NOMO-1 (cell line): ENCODE data around the gene NYNRIN.

Experiments used
- DNase-seq, 2 experiments: peaks; one replicate each; lab custom pipeline; 2025; ENCODE audit not compliant: unreplicated experiment in 2 of 2; lab: John Stamatoyannopoulos, UW

The NYNRIN gene

GRCh38 chr14:24390701-24391468, 7.9 kb upstream of the NYNRIN start:
- peak; percentile 13 to 27 for DNase-seq

DNA sequence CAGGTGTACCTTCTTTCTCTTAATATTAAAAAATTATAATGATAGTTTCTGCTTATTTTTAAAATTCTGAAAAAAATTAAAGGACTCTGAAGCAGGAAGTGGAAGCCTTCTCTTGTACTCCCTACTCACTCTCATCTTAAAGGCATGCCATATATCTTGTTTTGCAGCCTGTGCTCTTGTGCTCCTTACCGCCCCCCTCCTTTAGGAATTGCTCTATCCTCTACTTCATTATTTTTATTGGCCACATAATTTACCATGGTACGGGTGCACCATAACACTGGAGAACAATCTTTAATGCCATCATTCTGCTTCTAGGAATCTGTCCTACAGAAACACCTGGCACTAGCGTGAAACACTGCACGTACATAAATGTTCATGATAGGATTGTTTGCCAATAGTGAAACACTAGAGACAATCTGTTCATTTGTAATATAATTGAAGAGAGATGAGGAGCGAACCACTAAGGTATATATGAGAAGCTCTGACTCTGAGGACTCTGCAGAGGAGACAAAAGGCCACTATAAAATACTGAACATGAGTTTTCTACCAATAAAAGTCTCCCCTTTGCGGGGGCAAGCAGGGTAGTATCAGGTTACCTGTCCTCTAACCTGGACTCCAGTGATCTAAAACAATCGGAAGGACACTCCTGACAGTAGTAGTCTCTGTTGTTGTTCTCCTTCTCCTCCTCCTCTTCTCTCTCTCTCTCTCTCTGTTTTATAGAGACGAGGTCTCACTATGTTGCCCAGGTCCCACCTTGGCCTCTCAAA, 6.3 kb upstream of the NYNRIN start:
- no peak for DNase-seq

DNA sequence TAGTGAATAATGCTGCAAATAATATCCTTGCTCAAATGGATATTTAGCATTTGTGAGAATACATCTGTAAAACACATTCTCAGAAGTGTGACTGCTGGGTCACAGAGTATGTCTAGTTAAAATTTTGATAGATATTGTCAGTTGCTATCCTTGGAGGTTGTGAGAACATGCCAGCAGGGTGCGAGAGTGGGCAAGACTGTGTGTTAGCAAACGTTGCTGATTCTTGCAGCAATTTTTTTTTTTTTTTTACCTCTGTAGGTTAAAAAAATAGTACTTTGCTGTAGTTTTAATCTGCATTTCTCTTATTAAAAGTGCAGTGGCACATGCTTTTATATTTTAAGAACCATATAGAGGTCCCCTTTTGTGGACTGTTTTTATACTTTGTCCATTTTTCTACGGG, 4.5 kb upstream of the NYNRIN start:
- DNase-seq, result no peak

DNA sequence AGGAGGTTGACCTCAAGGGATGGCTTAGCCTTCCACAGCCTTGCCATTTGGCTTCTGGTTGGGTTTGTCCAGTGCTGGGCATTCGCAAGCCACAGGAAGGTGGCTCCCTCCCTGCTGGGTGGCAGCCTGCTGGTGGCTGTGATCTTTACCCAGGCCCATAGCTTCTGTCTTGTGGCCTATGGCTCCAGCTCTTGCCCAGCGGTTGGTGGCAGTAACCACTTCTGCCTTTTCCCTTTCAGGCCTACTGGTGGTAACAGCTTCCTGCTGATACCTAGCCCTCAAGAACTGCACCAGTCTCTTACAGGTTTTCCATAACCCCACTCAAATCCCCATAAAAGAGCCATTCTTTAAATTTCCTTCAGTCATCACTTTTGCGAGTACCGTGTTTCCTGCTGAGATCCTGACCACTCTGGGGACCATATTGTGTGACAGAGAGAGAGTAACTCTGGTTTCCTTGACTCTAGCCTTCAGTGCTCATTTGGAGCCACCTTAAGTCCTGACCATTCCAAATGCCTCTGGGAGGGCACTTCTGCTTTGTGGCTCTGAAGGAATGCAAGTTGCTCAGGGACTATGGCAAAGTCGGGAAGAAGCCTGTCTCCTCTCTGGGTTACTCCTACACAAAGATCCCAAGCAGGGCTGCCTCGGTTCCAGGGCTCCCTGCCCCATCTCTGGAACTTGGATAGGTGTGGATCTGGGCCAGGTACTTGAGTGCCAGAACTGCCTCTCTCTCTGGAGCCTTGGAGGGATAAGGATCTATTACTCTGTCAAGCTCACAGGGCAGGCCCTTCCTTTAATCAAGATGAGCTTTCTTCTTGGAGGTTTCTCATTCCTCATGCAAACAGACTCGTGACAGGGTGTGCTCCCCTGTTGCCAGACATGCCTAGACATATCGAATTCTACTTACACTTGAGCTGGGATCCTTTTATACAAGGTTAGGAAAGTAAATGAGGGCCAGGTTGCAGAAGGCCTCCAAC, 2.9 kb upstream of the NYNRIN start:
- peak; percentile 20 to 64 for DNase-seq

- DNase-seq, result no peak
These were observed 1.0 kb upstream of the NYNRIN start for GRCh38 chr14:24397639-24398292.

DNA sequence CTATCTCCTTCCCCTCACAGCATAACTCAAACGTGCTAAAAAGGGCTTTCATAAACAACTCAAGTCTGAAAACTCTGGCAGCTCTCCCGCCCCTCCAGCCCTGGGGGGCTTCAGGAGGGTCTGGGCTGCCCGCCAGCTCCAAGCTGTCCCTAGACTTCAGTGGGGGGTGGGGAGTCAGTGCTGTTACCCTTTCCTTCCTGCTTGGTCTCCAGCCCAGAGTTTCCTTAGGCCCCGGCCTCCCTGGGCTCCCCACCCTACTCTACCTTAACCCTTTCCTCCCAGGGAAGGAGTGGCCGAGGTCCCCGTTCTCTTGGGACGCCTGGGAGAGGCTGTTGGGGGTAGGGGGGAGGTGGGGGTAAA, 530 bp upstream of the NYNRIN start:
- DNase-seq, result no peak

DNA sequence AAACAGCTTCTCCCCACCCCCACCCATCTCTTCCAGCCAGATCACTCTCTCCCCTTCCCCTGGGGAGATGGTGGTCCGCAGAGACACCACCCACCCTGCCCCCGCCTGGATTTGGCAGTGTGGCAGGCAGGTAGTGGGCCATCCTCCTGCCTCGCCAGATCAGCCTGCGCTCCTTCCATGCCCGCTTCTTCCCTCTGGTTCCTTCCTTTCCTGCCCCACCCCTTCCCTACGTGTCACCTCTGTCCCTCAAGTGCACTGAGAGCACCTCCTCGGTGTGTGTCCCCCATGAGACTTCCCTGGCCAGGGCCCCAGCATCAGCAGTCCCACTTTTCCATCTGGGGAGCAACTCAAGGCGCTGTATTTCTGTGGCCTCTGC, 632 bp downstream of the NYNRIN start:
- DNase-seq, result no peak

- DNase-seq, result no peak
These were observed 1.4 kb downstream of the NYNRIN start for GRCh38 chr14:24399999-24400718.

DNA sequence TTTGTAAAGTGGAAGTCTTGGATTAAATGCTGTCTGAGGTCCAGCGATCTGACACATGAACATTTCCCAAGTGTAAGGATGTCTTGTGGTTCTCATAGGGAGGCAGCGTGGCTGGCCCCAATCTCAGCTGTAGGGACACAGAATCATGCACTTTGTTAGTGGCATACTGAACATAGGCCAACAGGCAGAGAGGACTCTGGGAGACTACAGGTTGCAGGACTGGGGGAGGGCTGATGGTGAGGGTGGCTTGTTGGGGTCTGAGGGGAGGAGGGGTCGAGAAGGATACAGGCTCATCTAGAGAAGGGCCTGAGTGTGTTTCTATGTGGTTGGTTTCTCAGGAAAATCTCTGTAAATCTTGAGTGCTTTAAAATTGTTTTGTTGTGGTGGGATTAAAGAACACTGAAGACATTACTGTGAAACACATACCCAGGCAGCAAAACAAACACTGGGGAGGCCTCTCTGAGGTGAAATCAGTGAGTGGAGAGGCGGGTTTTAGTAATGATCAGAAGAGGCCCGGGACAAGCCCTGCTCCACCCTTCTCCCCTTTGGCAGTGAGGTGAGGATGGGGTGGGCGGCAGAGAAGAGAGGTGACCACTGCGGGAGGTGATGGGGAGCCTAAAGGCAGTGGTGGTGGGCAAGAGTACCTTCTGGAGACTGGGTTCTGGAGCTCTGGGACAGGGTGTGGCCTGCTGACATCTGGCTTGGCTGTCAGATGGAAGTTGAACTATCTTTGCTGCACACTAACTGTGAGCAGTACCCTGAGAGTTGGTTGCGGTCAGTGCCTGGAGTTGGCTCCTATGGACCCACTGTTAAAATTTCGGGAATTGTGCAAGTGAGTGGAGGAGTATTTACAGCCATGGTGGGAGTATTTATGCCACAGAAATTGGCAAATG, 3.3 kb downstream of the NYNRIN start:
- no peak for DNase-seq

DNA sequence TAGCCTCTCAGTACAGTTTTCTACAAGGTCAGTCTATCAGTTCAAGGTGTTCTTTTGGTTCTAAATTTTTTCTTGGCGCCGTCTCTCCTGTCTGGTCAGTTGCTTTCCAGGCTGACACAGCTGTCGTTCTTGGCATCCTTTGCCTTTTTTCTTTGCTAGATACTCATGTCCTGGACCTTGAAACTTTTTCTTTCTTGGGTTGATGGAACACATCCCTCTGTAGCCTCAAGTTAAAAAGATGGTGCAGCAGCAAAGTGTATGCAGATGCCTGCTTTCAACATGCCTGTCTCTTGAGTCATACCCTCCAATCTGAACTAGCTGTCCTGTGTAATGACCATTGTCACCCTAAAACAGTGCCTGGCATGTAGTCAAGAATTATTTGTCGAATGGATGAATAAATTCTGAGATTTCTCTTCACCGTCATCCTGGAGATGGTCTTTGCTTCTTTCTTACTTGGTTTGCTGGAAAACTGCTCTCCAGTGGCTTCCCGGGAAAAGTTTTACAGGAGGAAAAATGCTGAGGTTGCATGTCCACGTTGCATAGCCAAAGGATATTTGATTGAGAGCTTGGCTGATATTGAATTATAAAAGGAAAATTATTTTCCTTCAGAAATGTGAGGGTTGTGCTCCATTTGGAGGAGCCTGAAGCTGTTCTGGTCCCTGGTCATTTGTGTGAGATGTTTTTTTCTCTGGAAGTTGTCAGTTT, 4.6 kb downstream of the NYNRIN start:
- no peak for DNase-seq

GRCh38 chr14:24404814-24405213, 6.0 kb downstream of the NYNRIN start:
- DNase-seq, result no peak

- no peak for DNase-seq
These were observed 7.6 kb downstream of the NYNRIN start for GRCh38 chr14:24406416-24406815.

DNA sequence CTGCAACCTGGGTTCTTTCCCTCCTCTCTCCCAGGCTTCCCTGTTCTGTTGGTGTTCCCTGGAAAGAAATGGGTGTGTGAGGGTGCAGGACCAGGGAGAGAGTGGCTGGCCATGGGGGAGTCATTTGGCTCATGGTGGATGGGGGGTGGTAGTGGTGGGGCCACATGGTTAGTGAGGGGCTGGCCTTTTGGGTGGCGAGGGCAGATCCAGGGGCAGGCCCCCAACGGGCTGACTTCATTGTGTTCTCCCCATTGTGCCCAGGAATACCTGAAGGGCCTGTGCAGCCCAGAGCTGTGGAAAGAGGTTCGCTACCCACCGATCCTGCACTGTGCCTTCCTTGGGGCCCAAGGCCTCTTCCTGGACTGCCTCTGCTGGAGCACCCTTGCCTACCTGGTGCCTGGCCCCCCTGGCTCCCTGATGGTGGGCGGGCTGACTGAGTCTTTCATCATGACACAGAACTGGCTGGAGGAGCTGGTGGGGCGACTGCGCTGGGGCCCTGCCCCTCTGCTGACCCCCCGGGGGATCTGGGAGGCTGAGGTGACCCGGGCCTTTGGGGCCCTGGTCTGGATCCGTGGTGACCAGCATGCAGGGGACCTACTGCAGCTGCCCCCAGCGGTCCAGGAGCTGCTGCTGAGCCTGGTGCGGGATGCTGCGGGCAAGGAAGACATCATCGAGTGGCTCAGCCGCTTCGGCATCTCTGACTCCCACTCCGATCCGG, 9.0 kb downstream of the NYNRIN start:
- no peak for DNase-seq

GRCh38 chr14:24408764-24409163, 10.0 kb downstream of the NYNRIN start:
- DNase-seq, result no peak

DNA sequence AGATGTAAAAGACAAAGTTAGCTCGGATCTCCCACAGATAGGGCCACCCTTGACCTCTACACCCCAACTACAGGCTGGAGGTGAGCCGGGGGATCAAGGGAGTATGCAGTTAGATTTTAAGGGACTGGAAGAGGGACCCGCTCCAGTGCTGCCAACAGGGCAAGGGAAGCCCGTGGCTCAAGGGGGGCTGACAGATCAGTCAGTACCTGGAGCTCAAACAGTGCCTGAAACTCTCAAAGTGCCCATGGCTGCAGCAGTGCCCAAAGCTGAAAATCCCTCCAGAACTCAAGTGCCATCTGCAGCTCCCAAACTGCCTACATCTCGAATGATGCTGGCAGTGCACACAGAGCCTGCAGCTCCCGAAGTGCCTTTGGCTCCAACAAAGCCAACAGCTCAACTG, 10.4 kb downstream of the NYNRIN start:
- no peak for DNase-seq

DNA sequence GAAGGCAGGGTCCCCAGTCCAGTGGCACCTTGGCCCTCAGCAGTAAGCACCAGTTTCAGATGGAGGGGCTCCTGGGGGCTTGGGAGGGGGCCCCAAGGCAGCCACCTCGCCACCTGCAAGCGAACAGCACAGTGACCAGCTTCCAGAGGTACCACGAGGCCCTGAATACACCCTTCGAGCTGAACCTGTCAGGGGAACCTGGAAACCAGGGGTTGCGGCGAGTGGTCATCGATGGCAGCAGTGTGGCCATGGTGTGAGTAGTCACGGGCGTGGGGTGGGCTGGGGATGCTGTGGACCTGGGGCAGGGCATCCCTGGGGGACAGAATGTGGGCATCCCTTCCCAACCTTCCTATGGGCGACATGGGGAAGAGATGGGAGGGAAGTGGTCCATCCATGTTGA, 11.2 kb downstream of the NYNRIN start:
- no peak for DNase-seq

- peak; percentile 20 to 32 for DNase-seq
These were observed 12.9 kb downstream of the NYNRIN start for GRCh38 chr14:24411443-24412389.
